Activated T-helper 17 cell treated with anti-CD3 and anti-CD28 coated beads, Interleukin-2, amount 50 U/mL, for 72 hours (primary cell): Measurements from ENCODE around the gene DONSON. TPM values are rescaled to one million over a fixed set of nuclear protein-coding genes. Genes with fewer than 3 reads are reported as not detected.

ENCODE experiments used
- ATAC-seq: fragments of 150-1000 bp; cut with Tn5 transposase; replicated peaks from 2 replicates; pipeline ENCODE4 v1.10.0; 2021; ENCODE audit warnings: mild to moderate bottlenecking, moderate library complexity
- H3K27ac Mint-ChIP-seq: one replicate; pipeline ENCODE4 v1.8.0; 2022; ENCODE audit warnings: mixed read lengths
- H3K27me3 Mint-ChIP-seq: one replicate; pipeline ENCODE4 v1.8.0; 2022; ENCODE audit warnings: mixed read lengths
- H3K36me3 Mint-ChIP-seq: one replicate; pipeline ENCODE4 v1.8.0; 2022; ENCODE audit warnings: low read depth, mild to moderate bottlenecking, mixed read lengths
- H3K4me1 Mint-ChIP-seq: one replicate; pipeline ENCODE4 v1.8.0; 2022; ENCODE audit warnings: mixed read lengths
- H3K4me3 Mint-ChIP-seq: one replicate; pipeline ENCODE4 v1.8.0; 2022; ENCODE audit warnings: mild to moderate bottlenecking, mixed read lengths
- H3K9me3 Mint-ChIP-seq: one replicate; pipeline ENCODE4 v1.8.0; 2022; ENCODE audit warnings: mixed read lengths
- total RNA-seq, 2 donors: library from RNA; stranded (reverse); gene quantifications; one replicate each; pipeline ENCODE4 v1.2.3, GENCODE V29; 2022

The DONSON gene
- total RNA-seq, 2 donors from 2014 or later = 39.8 to 43.0 TPM

DNA sequence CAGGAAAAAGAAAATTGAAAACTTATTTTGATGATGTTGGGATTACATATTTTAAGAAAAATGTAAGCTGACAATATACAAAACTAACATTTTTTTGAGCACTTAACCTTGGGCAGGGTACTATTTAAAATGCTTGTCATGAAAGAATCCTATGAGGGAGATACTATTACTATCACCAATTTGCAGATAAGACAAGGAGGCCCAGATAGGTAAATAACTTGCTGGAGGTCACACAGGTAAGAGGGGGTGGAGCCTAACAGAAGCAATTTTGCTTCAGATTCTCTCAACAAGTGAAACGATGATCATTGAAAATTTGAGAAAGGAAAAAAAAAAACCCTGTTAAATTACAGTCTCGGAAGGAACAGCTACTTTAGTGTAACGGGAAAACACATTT, 47.8 kb downstream of the DONSON start:
- H3K4me1 Mint-ChIP-seq = peaks cover 17% of the 10 kb centered on the region
- H3K27me3 Mint-ChIP-seq = no peaks in the 10 kb centered on the region
- H3K36me3 Mint-ChIP-seq = peaks cover 86% of the 10 kb centered on the region
- no peak for ATAC-seq
- peak overlapping the region; percentile 99 for H3K4me3 Mint-ChIP-seq
- no peaks in the 10 kb centered on the region for H3K9me3 Mint-ChIP-seq
- H3K27ac Mint-ChIP-seq = peak overlapping the region; percentile 100

GRCh38 chr21:33539616-33540015, 48.9 kb downstream of the DONSON start:
- no peak overlapping the region for H3K4me3 Mint-ChIP-seq
- H3K27ac Mint-ChIP-seq = no peak overlapping the region
- H3K36me3 Mint-ChIP-seq = peaks cover 92% of the 10 kb centered on the region
- no peaks in the 10 kb centered on the region for H3K27me3 Mint-ChIP-seq
- no peaks in the 10 kb centered on the region for H3K9me3 Mint-ChIP-seq
- no peak for ATAC-seq
- H3K4me1 Mint-ChIP-seq = peaks cover 15% of the 10 kb centered on the region

GRCh38 chr21:33537212-33537611, 51.3 kb downstream of the DONSON start:
- H3K27me3 Mint-ChIP-seq = no peaks in the 10 kb centered on the region
- ATAC-seq = no peak
- H3K9me3 Mint-ChIP-seq = no peaks in the 10 kb centered on the region
- H3K4me3 Mint-ChIP-seq = no peak overlapping the region
- H3K36me3 Mint-ChIP-seq = peaks cover 92% of the 10 kb centered on the region
- peaks cover 15% of the 10 kb centered on the region for H3K4me1 Mint-ChIP-seq
- peak overlapping the region; percentile 3 for H3K27ac Mint-ChIP-seq

- H3K9me3 Mint-ChIP-seq = no peaks in the 10 kb centered on the region
- peaks cover 100% of the 10 kb centered on the region for H3K36me3 Mint-ChIP-seq
- H3K4me3 Mint-ChIP-seq = no peak overlapping the region
- no peaks in the 10 kb centered on the region for H3K4me1 Mint-ChIP-seq
- H3K27me3 Mint-ChIP-seq = no peaks in the 10 kb centered on the region
- ATAC-seq = no peak
- peak overlapping the region; percentile 3 for H3K27ac Mint-ChIP-seq
Observed at GRCh38 chr21:33531007-33531406, 57.5 kb downstream of the DONSON start.

Other genes starting within 250 kb of the DONSON start
- gene IFNGR2, start 185.3 kb downstream of the DONSON start, total RNA-seq = 1 to 10 TPM; 5.8 to 8.5 TPM
- gene TMEM50B, start 108.7 kb downstream of the DONSON start, total RNA-seq = 10 to 100 TPM; 20.0 to 22.5 TPM
- gene DNAJC28, start 97.0 kb downstream of the DONSON start, total RNA-seq = under 1 TPM; 0.54 to 0.79 TPM
- 100 to 1,000 TPM in 1 of 2 donors, 10 to 100 TPM in 1; 91.9 to 196 TPM for gene GART, start 46.6 kb downstream of the DONSON start, total RNA-seq
- gene SON, start 45.6 kb downstream of the DONSON start, total RNA-seq = 100 to 1,000 TPM; 242 to 282 TPM
- gene CRYZL1, start 53.1 kb upstream of the DONSON start, total RNA-seq = 10 to 100 TPM; 29.5 to 52.8 TPM
- 1 to 10 TPM; 3.8 to 4.3 TPM for gene ITSN1, start 53.8 kb upstream of the DONSON start, total RNA-seq